Heart right ventricle (tissue), 16 donors: ENCODE data around the gene PSG6. TPM values are rescaled to one million over a fixed set of nuclear protein-coding genes. Genes with fewer than 3 reads are reported as not detected.
A peak's percentile ranks its signal among the peaks of the same experiment; 100 is the strongest.
"Not testable (repeated sequence)": the region's sequence is repeated elsewhere in the genome, so short reads cannot be mapped to it uniquely, and the experiment has no call there.

Experiments used
- ATAC-seq, 8 donors: fragments of 200-7000 bp; cut with Tn5 transposase; one replicate each; pipeline ENCODE4 v1.9.1; 2020; ENCODE audit warnings: mild to moderate bottlenecking in 8 of 8, moderate library complexity in 8 of 8, moderate number of reproducible peaks in 1 of 8
- DNase-seq, 2 donors: peaks; one replicate each; pipeline ENCODE4 v3.0.0-alpha.2; 2020
- H3K27ac ChIP-seq, 10 donors: fragments of 200-600 bp; sonication (generic) in 2 of 10; one replicate each; pipeline versions ENCODE4 v1.5.0 to v1.8.0; 2020 to 2022; ENCODE audit warnings: mild to moderate bottlenecking in 3 of 10
- H3K27me3 ChIP-seq, 7 donors: fragments of 200-600 bp; one replicate each; pipeline ENCODE4 v1.8.0; 2021 to 2022; ENCODE audit warnings: mild to moderate bottlenecking in 2 of 7
- H3K36me3 ChIP-seq, 9 donors: fragments of 200-600 bp; sonication (generic) in 1 of 9; one replicate each; pipeline versions ENCODE4 v1.5.0 to v1.8.0; 2020 to 2022; ENCODE audit warnings: mild to moderate bottlenecking in 2 of 9
- H3K4me1 ChIP-seq, 9 donors: fragments of 200-600 bp; sonication (generic) in 1 of 9; one replicate each; pipeline versions ENCODE4 v1.5.0 to v1.8.0; 2020 to 2022; ENCODE audit warnings: mild to moderate bottlenecking in 4 of 9
- H3K4me3 ChIP-seq, 10 donors: fragments of 200-600 bp; sonication (generic) in 2 of 10; one replicate each; pipeline versions ENCODE4 v1.5.0 to v1.8.0; 2020 to 2022; ENCODE audit warnings: mild to moderate bottlenecking in 7 of 10, moderate library complexity in 2 of 10
- H3K9me3 ChIP-seq, 11 donors: fragments of 200-600 bp in 10 of 11; sonication (generic) in 2 of 11; one replicate each; pipeline versions ENCODE4 v1.5.0 to v1.8.0; 2013 to 2022; ENCODE audit warnings: mild to moderate bottlenecking in 2 of 11, control low read depth in 1 of 11, moderate library complexity in 1 of 11
- WGBS, 2 donors: extraction: QIAGEN DNeasy Blood & Tissue Kit; methylation state at CpG; one replicate each; pipeline ENCODE4 v1.1.7; 2013; ENCODE audit warnings: inconsistent platforms in 1 of 2; 5-methylcytosine and 5-hydroxymethylcytosine counted together
- intact Hi-C, 10 donors: fragments of 100-400 bp; cut with DNase I; formaldehyde crosslinking; loops; one replicate each; pipeline versions ENCODE4 v1.11.1 to v1.14.2; 2022
- polyA plus RNA-seq, 2 donors: library from polyadenylated mRNA; stranded (reverse); fragments of 200-250 nt; gene quantifications; one replicate each; pipeline ENCODE4 v1.2.3, GENCODE V29; 2013
- total RNA-seq, 10 donors: library from RNA; stranded (reverse); fragmentation: NEBNext Ultra II Directional in 3 of 10; extraction: Animal tissue kit (Norgen Biotek cat#: 25700) in 3 of 10; gene quantifications; one replicate each; pipeline versions ENCODE4 v1.2.1 to v1.2.4, GENCODE V29; 2021 to 2023
- TF ChIP-seq, protein P1 (sequence below), 9 donors: fragments of 200-600 bp; sonication (generic) in 2 of 9; IDR thresholded peaks; one replicate each; pipeline versions ENCODE4 v1.5.0 to v1.8.0; 2021 to 2022; ENCODE audit warnings: antibody characterized with exemption in 9 of 9, mild to moderate bottlenecking in 5 of 9, moderate library complexity in 1 of 9
- donor health status: Arrhythmogenic right ventricular cardiomyopathy.
- donor health status: ischemic (EF 13 %, LVEDD 7.1; RV severe dilation, severe dysfunction).
- donor health status: healthy with polysubstance abuse.
- donor health status: DM: no; HTN: yes; CAD: no.
- donor health status: DM: no; HTN: no; CAD: no.
- donor health status: ischemic (EF 25% LVEDD 6.9; RV normal size, moderate dysfunction).
- donor health status: ischemic (EF 25% LVEDD 5.7; RV mildly dilated, moderate dysfunction).
- donor health status: healthy.
- donor health status: DM: yes; HTN: yes; CAD: no.
- donor health status: Ischemic cardiomyopathy.
- donor health status: ischemic (EF 35%, LVEDD 5.7; RV mildly dilated, moderate dysfunction).
- donor health status: nonischemic (EF 11% LVEDD 7.7; RV severe dilation, severe dysfunction).
- donor health status: DM: yes; HTN: yes; CAD: no.
- donor health status: PGD.
- donor health status: ischemic (EF 29% LVEDD 5.4; RV normal size, mild dysfunction).
- donor health status: nonischemic (EF 23%, LVEDD 6.1; RV moderate dilation, normal function).

Gene PSG6
- total and polyA plus RNA-seq, 12 donors = not detected

DNA sequence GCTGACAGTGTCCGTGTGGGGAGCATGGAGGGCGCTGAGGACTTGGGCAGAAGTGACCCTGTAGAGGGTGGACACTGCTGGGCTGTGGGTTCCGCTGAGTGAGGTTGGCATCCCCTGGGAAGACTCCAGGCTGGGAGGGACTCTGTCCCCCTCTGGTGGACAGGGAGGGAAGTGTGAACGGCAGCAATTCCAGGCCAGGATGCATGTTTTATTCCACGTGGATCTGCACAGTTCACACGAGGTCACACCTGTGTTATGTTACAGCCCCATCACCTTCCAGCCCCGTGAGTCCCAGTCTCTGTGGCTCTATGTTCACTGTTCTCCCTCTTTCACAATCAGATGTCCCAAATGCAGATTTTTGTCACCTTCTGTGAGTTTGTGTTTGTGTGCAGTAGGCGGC, 36.4 kb downstream of the PSG6 start:
- H3K36me3 ChIP-seq, H3K4me3 ChIP-seq, H3K4me1 ChIP-seq, DNase-seq, H3K27ac ChIP-seq, H3K9me3 ChIP-seq, ATAC-seq: not testable (repeated sequence)
- peaks cover 0 to 19% (median 8%) of the 10 kb centered on the region in 7 donors for H3K27me3 ChIP-seq
- intact Hi-C loops = loop anchor here in 1 of 10 donors (10.0 kb wide), 1 partner anchor 86 kb away; no protein-coding TSS in a partner anchor
- 63 to 69% methylated on average over 8 of the region's 8 CpGs for WGBS, 2 donors
- TF ChIP-seq, protein P1, sequence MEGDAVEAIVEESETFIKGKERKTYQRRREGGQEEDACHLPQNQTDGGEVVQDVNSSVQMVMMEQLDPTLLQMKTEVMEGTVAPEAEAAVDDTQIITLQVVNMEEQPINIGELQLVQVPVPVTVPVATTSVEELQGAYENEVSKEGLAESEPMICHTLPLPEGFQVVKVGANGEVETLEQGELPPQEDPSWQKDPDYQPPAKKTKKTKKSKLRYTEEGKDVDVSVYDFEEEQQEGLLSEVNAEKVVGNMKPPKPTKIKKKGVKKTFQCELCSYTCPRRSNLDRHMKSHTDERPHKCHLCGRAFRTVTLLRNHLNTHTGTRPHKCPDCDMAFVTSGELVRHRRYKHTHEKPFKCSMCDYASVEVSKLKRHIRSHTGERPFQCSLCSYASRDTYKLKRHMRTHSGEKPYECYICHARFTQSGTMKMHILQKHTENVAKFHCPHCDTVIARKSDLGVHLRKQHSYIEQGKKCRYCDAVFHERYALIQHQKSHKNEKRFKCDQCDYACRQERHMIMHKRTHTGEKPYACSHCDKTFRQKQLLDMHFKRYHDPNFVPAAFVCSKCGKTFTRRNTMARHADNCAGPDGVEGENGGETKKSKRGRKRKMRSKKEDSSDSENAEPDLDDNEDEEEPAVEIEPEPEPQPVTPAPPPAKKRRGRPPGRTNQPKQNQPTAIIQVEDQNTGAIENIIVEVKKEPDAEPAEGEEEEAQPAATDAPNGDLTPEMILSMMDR (IDR thresholded peaks at IDR 0.05) = peak in 5 of 9 donors; percentile 6 to 42 (median 25)

DNA sequence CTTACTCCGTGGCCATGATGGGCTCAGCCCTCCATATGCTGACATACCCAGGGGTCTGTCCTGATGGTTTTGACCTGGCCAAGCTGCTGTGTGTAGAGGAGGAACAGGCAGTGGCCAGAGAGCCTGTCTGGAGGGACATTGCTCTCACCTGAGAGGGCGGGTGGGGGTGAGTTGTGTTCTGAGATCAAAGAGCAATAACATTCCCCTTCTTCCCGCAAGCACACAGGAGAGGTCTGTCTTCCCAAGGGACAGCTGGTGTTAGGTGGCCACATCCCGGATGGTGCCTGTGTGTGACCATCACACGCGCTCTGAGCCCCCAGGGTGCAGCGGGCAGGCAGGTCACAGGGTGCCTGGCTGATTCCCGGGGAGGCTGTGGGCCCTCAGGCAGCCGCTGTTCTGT, 37.1 kb downstream of the PSG6 start:
- intact Hi-C loops = loop anchor here in 1 of 10 donors (10.0 kb wide), 1 partner anchor 86 kb away; no protein-coding TSS in a partner anchor
- ATAC-seq = not testable (repeated sequence)

DNA sequence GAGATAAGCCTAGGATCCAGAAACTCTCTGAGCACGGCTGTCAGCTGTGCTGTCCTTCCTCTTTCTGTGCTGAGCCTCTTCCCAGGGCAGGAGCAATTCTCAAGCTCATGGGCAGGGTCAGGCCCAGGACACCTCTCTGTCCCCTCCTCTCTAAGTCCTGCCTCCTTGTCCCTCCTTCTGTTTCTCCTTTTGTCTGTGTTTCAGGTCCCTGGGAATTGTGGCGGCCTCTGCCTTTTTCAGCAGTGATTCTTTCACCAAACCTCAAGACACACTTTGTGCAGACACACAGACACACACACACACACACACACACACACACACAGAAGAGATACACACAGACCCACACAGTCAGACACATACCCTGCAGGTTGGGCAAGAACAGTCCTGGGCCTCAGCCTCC, 38.1 kb downstream of the PSG6 start, which contains the start of gene PSG1:
PSG1 (minus strand) TSS at position 101 of the 400 bp plus-strand sequence. CDS start 132 bp downstream, outside the sequence.
- TF ChIP-seq, protein P1 (IDR thresholded peaks at IDR 0.05) = no peak

More for the DNA sequence above, 37.1 kb downstream of the PSG6 start:
- H3K36me3 ChIP-seq, H3K9me3 ChIP-seq, H3K4me3 ChIP-seq, DNase-seq, H3K27ac ChIP-seq, H3K4me1 ChIP-seq: not testable (repeated sequence)
- 76 to 89% methylated on average over 9 of the region's 9 CpGs for WGBS, 2 donors
- H3K27me3 ChIP-seq = peaks cover 0 to 18% (median 8%) of the 10 kb centered on the region in 7 donors

DNA sequence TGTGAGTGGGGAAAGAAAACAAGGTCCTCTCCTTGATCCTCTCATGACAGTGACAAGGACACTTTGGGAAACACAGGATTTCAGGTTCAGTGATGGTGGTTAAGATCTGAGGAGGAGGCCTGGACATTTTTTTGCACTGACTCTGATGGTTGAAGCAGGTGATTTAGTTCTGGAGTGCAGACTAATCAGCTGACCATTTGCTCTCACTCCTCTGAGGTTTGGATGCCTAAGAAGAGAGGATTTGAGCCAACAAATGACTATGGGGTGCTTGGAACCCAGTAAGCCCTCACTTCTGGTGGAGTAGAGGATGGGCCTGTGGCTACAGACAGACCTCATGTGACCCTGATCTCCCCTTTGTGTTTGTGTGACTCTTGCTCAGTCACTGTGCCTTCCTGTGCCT, 41.1 kb downstream of the PSG6 start:
- H3K27ac ChIP-seq, H3K9me3 ChIP-seq, H3K4me3 ChIP-seq, DNase-seq, H3K4me1 ChIP-seq, H3K36me3 ChIP-seq, ATAC-seq, intact Hi-C loops: not testable (repeated sequence)
- H3K27me3 ChIP-seq = peaks cover 0 to 10% (median 0%) of the 10 kb centered on the region in 7 donors

More for the DNA sequence above, 38.1 kb downstream of the PSG6 start, which contains the start of gene PSG1:
- Histone ChIP-seq H3K27me3 (peaks cover 0 to 13% (median 3%) of the 10 kb centered on the region in 7 donors), H3K36me3 (no peaks in the 10 kb centered on the region), H3K27ac (no peak within 1 kb of the TSS), H3K9me3 (no peaks in the 10 kb centered on the region), H3K4me1 (no peaks in the 10 kb centered on the region), H3K4me3 (no peak within 1 kb of the TSS)
- intact Hi-C loops = loop anchor here in 1 of 10 donors (10.0 kb wide), 1 partner anchor 85 kb away; no protein-coding TSS in a partner anchor
- ATAC-seq = no peak
- 27 to 30% methylated on average over 2 of the region's 2 CpGs for WGBS, 2 donors
- no peak for DNase-seq

DNA sequence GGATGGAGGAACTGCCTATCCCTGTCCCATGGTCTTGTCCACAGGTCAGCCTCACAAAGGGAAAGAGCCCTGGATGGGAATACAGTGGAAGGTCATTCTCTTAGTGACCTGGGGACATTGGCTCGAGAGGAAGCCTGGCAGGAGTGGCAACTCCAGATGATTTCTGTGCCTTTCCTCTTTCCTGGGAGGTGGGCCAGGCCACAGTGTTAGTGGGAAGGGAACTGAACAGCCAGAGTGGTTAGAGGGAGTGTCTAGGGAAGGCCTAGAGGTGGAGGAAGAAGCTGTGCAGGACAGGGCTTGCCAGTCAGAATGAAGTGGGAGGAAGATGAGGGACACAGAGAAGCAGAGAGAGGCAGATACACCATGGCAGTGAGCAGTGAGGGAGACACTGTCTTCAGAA, 41.8 kb downstream of the PSG6 start:
- H3K27ac ChIP-seq, intact Hi-C loops, ATAC-seq, H3K9me3 ChIP-seq, H3K36me3 ChIP-seq, H3K4me3 ChIP-seq, DNase-seq, H3K4me1 ChIP-seq, H3K27me3 ChIP-seq: not testable (repeated sequence)
- 44 to 56% methylated on average over 1 of the region's 1 CpG for WGBS, 2 donors

DNA sequence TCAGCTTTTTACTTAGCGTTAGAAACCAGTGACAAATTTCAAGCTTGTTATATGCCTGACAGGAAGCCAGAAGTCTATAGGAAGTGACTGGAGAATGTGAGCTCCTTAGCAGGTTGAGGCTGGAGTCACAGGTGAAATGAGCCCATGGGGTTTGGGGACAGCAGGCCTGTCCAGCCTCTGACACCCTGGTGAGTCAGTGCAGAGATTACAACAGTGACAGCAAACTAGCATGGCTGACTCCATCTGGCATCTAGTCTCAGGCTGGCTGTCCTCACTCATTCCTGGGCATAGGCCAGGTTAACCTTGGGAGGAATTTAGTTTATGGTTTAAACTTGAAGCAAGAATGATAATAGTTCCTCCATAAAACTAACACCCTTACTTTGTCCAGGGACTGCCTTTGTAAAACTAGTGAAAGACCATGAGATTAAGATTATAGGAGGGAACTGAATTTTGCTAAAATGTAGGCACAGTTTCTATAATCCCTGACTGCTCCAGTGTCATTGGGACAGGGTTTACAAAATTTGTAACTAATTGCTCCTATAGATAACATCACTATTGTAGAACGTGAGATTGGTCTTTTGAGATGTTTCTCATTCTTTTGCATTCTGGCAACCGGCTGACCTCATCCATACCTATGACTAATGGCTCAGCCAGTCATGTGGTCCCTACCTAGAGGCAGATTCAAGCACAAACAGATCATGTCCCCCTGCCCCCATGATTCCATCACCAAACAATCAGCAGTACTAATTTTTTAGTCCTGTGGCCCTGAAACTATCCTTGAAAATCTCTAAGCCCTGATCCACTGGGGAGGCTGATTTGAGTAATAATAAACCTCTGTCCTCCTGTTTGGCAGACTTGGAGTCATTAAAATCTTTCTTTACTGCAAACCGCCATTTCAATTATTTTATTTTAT, 42.5 kb downstream of the PSG6 start:
- intact Hi-C loops, H3K36me3 ChIP-seq, H3K4me3 ChIP-seq, H3K27me3 ChIP-seq, H3K4me1 ChIP-seq, H3K9me3 ChIP-seq, DNase-seq, H3K27ac ChIP-seq, ATAC-seq: not testable (repeated sequence)
- 74% methylated on average over 4 of the region's 4 CpGs for WGBS, 2 donors

DNA sequence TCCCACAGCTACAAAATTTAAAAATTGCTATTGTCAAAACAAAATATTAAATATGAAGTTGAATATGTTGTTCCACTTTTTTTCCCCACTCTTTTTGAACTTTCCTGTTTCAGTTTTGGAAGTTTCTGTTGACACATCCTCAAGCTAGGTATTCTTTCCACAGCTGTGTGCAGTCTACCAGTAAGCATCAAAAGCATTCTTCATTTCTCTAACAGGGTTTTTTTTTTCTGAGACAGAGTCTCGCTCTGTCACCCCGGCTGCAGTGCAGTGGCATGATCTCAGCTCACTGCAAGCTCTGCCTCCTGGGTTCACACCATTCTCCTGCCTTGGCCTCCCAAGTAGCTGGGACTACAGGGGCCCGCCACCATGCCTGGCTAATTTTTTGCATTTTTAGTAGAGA, 43.6 kb downstream of the PSG6 start:
- DNase-seq, H3K4me1 ChIP-seq, H3K27ac ChIP-seq, H3K9me3 ChIP-seq, intact Hi-C loops, H3K36me3 ChIP-seq, ATAC-seq, H3K4me3 ChIP-seq, H3K27me3 ChIP-seq: not testable (repeated sequence)
- WGBS, 2 donors = 84% methylated on average over 3 of the region's 3 CpGs
